T47D (cell line): ENCODE measurements around the gene HSPB9.

Experiments used
- DNase-seq, 2 experiments: peaks; one replicate each; pipeline versions ENCODE4 v3.0.0 to v3.0.0-alpha.2; 2011 to 2012; ENCODE audit warnings: low read depth in 1 of 2, low spot score in 1 of 2
- JUND ChIP-seq: IDR thresholded peaks from 2 replicates; pipeline ENCODE4 v1.6.1; 2012; ENCODE audit warnings: low read depth
- in situ Hi-C: cut with HindIII; loops from 2 replicates; pipeline ENCODE4 v1.10.0; 2016; ENCODE audit warnings: low sequenced_read_pairs, low pct_unique_long_range_greater_than_20kb

HSPB9 gene

GRCh38 chr17:42122371-42123303, at the start of gene HSPB9:
TSS of gene HSPB9 (plus strand) at chr17:42122804. CDS start at chr17:42122851, 47 bp downstream.
- in situ Hi-C loops, result no loop called here
- no peak for TF ChIP-seq JUND
- no peak for DNase-seq

GRCh38 chr17:42075789-42076188, 46.8 kb upstream of the HSPB9 start:
- no peak for TF ChIP-seq JUND
- in situ Hi-C loops, result no loop called here
- DNase-seq, result no peak

- no peak for TF ChIP-seq JUND
- in situ Hi-C loops, result no loop called here
- DNase-seq, result no peak
These were observed 45.6 kb upstream of the HSPB9 start for GRCh38 chr17:42076797-42077559.

GRCh38 chr17:42077755-42078154, 44.8 kb upstream of the HSPB9 start:
- DNase-seq, result no peak
- no peak for TF ChIP-seq JUND
- in situ Hi-C loops, result no loop called here

GRCh38 chr17:42078396-42079043, 44.1 kb upstream of the HSPB9 start:
- in situ Hi-C loops, result no loop called here
- TF ChIP-seq JUND, result no peak
- DNase-seq, result no peak

GRCh38 chr17:42079541-42079940, 43.1 kb upstream of the HSPB9 start:
- DNase-seq, result no peak
- no peak for TF ChIP-seq JUND
- in situ Hi-C loops, result no loop called here

GRCh38 chr17:42081516-42082129, 41.0 kb upstream of the HSPB9 start:
- in situ Hi-C loops, result no loop called here
- no peak for DNase-seq

GRCh38 chr17:42087042-42087701, 35.4 kb upstream of the HSPB9 start:
- in situ Hi-C loops, result no loop called here
- TF ChIP-seq JUND, result no peak
- no peak for DNase-seq

More at GRCh38 chr17:42081516-42082129, 41.0 kb upstream of the HSPB9 start:
- no peak for TF ChIP-seq JUND

GRCh38 chr17:42087736-42088705, 34.6 kb upstream of the HSPB9 start:
- in situ Hi-C loops, result no loop called here
- DNase-seq, result no peak
- TF ChIP-seq JUND, result no peak

GRCh38 chr17:42088736-42089135, 33.9 kb upstream of the HSPB9 start:
- in situ Hi-C loops, result no loop called here
- DNase-seq, result no peak
- no peak for TF ChIP-seq JUND

GRCh38 chr17:42090964-42091790, 31.4 kb upstream of the HSPB9 start:
- no peak for TF ChIP-seq JUND
- DNase-seq, result no peak
- in situ Hi-C loops, result no loop called here
